ENCODE measurements around the gene RERE.

- no peak for TF ChIP-seq POLR2A (IDR thresholded peaks at IDR 0.05)
- no peak for TF ChIP-seq CTCF (IDR thresholded peaks at IDR 0.05)
- no peak for TF ChIP-seq POLR2AphosphoS5 (IDR thresholded peaks at IDR 0.05)
Observed at GRCh38 chr1:8763888-8764287, 53.6 kb downstream of the RERE start.
